GM18505 (cell line): ENCODE measurements around the gene GNB1L.
"Not testable (repeated sequence)": the region's sequence is repeated elsewhere in the genome, so short reads cannot be mapped to it uniquely, and the experiment has no call there.

Experiments
- ATAC-seq: cut with Tn5 transposase; IDR thresholded peaks from one replicate; pipeline ENCODE4 v1.9.1; 2021; ENCODE audit not compliant: unreplicated experiment
- POLR2A ChIP-seq: IDR thresholded peaks from 4 replicates; pipeline ENCODE4 v1.6.1; 2011; ENCODE audit warnings: borderline replicate concordance; ENCODE audit not compliant: insufficient read depth, insufficient read length; ENCODE audit errors: extremely low read depth

The GNB1L gene

DNA sequence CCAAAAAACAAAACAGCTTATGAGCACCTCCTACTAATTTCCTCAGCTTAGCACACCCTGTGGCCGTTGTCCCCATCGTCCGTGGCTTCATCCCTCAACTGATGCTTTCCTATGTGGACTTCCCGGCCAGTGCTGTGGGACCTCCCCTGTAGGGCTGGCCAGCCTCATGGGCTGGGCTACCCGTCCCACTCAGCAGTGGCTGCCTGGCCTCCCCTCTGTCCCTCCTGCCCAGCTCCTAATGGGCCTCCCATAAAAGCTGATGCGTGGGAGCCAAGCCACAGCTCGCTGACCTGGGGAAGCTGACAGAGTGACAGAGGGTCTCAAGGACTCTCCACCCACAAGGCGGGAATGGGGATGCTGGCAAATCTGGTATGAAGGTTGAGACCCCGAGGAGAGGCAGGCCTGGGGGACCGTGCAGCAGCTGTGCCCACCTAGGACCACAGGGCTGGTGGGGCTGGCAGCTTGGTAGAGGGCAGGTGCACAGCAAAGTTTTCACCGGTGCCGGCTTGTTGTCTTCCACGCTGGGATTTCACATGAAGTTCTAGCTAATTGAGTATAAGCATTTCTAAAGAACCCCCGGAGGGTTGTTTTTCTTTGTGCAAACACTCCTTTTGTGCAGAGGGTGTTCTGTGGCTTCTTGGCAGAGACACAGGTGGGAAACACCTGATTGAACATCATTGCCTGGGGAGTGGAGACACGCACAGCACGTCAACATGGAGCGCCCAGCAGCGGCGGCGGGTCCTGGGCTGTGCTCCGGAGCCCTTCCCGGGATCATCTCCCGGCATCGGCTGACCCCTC lies 70.9 kb downstream of the GNB1L start:
- no peak for ATAC-seq

DNA sequence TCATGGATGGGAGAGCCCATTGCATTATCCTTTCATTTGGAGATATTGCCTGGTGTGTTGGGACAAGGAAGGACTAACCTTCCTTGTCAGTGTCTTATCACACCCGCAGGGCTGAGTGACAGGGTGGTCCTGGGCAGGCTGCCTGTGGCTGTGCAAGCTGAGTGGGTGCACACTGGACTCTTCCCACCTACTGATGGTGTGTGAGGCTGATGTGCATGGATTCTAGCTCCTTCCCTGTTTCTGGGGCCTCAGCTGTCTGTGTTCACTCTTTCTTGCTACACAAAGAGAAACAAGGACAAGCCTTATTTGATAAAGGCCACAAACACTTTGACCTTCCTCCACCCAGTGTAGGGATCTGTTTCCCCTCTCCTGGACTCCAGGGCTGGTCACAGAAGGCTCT lies 72.1 kb downstream of the GNB1L start:
- no peak for ATAC-seq

More for the DNA sequence above, 70.9 kb downstream of the GNB1L start:
- no peak for TF ChIP-seq POLR2A

DNA sequence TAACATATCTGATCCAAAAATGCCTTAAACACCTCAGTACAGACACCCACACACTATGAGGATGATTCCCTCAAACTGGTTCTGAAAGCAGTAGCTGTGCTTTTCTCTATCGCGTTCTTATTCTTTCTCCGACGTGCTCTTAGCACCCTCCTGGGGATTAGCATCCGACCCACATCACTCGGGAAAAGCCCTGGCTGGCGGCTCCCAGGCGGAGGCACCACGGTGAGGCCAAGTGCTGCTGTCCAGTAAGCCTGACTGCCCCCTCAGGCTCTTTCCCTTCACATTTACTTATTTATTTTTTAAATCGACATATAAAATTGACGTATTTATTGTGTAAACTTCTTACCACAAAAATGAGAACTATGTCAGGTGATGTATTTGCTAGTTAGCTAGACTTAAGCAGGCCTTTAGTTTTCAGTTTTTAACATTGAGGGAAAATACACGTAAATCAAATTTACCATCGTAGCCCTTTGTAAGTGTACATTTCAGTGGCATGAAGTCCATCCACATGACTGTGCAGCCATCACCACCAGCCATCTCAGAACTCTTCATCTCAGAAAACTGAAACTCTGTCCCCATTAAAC lies 74.9 kb downstream of the GNB1L start:
- TF ChIP-seq POLR2A: no peak
- no peak for ATAC-seq

More for the DNA sequence above, 72.1 kb downstream of the GNB1L start:
- TF ChIP-seq POLR2A: no peak

DNA sequence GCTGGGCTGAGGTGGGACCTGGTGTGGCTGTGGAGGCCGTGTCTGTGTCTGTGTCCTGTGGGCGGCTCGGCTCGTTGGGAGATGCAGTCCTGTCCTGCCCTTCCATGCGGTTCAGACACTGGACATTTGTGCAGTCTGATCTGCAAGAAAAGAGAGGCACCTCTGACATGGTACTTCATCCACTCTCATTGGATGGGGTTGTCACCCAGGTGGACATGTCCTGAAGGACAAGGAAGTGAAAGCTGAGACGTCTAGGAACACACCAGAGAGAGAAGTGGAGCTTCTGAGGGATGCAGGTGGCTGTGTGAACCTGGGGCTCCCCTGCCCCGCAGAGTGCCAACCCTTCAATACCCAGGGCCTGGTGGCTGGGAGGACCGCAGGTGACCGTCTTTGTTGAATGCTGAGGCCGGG lies 75.7 kb downstream of the GNB1L start:
- TF ChIP-seq POLR2A: no peak
- no peak for ATAC-seq

DNA sequence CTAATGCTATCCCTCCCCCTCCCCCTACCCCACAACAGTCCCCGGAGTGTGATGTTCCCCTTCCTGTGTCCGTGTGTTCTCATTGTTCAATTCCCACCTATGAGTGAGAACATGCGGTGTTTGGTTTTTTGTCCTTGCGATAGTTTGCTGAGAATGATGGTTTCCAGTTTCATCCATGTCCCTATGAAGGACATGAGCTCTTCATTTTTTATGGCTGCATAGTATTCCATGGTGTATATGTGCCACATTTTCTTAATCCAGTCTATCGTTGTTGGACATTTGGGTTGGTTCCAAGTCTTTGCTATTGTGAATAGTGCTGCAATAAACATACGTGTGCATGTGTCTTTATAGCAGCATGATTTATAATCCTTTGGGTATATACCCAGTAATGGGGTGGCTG lies 77.5 kb downstream of the GNB1L start:
- ATAC-seq: not testable (repeated sequence)

DNA sequence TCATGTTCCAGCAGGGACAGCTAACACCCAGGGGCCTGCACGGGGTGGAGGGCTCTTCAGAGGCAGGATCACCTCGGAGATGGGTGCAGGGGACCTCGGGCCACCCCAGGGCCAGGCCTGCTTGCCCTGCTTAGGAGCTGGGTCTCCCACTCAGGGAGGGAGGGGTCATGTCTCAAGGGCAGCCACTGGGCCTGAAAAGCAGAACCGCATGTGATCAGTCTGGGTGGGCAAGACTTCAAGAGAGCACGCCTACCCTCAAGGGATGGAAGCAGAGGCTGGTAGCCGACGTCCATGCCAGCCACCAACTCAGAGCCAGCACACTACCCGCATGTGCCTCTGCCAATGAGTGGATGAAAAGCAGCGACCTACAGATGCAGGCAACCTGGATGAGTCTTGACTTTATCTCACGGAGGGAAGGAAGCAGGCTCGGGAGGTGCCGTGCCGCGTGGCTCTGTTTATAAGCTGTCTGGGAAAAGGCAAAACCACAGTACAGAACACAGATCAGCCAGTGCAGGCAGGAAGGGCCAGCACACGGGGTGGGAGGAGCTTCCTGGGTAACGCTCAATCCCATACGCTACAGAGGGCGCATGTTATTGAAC lies 78.1 kb downstream of the GNB1L start:
- no peak for ATAC-seq
- TF ChIP-seq POLR2A: no peak

DNA sequence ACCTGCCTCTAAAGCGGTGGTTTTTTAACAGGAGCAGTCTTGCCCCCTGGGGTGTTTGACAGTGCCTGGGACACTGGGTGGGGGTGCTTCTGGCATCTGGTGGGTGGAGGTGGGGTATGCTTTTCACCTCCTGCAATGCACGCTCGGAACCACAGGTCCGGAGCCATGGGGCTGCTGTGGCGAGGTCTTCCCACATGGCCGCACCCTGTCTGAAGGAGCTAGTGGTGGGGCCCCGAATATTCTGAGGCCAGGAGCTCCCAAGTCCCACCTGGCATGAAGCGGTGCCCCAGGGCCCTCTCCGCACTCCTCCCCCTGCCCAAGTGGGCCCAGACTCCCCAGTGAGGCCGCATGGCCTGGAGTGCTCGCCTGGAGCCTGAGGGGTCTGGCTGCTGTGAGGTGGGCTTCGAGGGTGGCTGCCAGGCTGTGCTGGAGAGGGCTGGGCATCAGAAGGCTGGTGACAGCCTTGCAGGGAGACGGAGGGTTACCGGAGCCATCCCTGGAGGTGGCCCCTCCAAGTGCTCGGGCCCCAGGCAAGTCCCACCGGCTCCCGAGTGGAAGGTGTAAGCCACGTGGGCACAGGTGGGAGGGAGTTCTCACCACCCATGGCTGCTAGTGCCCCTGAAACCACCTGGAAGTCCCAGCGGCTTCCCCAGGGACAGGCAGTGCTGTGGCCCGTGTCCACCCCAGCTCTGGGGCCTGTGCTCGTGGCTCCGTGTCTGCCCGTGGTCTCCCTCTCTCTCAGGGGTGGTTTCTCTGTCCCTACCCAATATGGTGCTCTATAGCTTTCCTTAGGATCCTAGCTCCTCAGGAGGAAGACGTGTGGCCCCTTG lies 79.0 kb downstream of the GNB1L start:
- ATAC-seq: no peak
- no peak for TF ChIP-seq POLR2A

DNA sequence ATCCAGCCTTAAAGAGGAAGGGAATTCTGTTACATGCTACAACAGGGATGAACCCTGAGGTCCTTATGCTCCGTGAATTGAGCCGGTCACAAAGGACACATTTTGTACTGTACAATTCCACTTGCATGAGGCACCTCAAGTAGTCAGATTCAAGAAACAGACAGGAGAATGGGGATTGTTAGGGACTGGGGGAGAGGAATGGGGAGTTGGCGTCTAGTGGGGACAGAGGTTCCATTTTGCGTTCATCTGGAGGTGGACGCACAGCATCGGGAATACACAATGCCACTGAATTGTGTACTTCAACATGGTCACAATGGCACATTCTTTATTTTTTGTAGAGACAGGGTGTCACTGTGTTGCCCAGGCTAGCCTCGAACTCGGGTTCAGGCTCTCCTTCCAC lies 80.0 kb downstream of the GNB1L start:
- ATAC-seq: no peak
- no peak for TF ChIP-seq POLR2A

DNA sequence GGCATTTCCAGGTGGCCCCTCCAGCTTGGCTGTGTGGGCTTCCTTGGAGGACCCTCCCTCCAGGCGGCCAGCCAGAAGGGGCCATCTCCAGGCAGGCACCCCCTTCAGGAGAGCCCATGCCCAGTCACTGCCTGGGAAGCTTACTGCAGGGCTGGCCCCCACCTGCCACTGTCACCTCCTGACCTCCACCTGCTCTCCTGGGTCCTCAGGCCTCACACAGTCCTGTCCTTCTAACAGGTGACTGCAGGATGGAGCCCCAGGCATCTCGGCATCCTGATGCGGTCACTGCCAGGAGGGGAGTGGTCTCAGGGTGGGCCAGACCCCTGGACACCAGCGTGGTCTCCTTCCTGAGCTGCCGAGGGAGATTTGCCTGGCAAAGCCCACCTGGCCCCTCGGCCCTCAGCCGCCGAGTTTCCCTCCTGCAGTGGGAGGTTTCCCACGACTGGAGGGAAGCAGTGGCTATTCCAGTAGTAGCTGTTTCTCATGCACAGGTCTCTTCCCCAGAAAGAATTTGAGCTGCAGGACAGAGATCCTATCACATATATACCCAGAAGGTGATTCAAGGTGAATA lies 81.1 kb downstream of the GNB1L start:
- no peak for ATAC-seq
- no peak for TF ChIP-seq POLR2A

DNA sequence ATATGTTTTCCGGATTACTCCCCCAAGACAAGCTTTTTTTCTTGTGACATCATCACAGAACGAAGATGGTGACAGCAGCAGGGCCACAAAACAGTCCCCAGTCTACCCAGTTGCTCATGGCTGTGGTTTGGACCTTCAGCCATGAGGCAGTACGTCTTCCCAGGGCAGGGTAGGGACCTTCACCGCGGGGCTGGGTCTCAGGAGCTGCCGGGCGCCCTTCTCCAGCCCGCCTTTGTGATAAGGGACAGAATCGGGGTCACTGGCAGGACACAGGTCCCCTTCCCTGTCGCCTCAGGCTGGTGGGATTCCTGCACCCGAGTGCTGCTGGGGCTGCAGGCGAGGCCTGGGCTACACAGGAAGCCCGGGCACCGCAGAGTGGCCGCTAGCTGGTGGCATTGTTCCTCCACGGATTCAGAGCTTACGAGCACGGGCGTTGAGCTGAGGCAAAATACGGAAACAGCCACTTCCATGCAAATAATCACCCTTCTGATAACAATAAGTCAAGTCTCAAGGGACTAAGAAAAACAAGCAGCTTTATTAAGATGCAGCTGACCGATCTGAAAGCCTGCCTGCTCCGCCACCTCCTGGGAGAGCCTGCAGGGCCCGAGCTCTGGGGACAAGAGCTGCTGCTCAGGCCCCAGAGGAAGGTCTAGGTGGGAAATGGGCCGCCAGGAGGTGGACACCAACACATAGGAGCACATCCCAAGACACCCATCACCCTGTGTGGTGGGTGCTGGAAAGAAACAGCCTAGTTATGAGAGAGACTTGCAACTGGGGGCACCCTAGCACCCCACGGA lies 81.8 kb downstream of the GNB1L start:
- no peak for TF ChIP-seq POLR2A
- no peak for ATAC-seq

DNA sequence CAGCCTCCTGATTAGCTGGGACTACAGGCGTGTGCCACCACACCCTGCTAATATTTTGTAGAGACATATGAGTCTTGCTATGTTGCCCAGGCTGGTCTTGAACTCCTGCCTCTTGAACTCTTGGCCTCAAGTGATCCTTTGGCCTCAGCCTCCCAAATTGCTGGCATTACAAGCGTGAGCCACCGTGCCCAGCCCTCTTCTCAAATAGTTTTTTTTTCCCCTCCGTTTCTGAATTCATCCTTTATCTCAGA lies 82.3 kb downstream of the GNB1L start:
- no peak for TF ChIP-seq POLR2A
- ATAC-seq: no peak

DNA sequence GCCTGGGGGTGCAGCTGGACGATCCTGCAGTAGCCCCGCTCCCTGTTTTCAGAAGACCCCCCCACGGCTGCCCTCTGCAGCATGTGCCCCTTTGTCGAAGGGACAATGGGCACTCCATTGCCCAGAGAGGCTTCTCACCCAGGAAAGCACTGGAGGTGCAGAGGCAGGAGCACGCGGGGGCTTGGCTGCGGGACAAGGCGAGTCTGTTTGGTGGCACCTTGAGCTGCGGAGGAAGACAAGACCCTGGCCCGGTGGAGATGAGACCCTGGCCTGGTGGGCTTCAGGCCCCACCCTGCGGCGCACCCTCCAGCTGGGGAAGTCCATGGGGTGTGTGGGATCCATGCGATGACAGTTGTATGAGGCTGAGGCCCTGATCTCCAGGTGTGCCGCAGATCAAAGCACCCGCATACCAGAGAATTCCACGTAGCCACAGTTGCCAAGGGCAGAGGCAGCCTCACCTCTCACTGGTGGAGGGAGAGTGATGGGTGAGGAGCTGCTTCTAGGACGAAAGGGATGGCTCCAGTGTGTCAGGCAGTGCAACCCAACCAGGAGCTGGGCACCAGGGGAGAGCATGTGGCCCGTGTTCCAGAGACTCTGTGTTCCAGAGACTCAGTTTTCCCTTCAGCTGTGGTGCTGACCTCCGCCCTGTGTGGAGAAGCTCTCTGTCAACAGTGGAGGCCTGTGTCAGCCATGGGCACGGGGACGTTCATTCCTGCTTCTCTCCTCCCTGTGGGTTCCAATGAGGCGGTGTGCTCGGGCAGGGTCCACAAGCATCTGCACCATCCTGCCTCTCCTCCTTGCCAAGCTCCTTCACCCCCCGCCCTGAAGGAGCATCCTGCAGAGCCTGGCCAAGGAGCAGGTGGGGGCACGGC lies 84.1 kb downstream of the GNB1L start:
- ATAC-seq: no peak
- no peak for TF ChIP-seq POLR2A
